ENCODE measurements around the gene CACNA1I. TPM values are rescaled to one million over a fixed set of nuclear protein-coding genes. Genes with fewer than 3 reads are reported as not detected.

CACNA1I gene
- total RNA-seq, 2 experiments from 2014 or later: 29.2 to 30.1 TPM

- no peaks in the 10 kb centered on the region for H3K9me3 Mint-ChIP-seq
- ChIA-PET POLR2A (no interaction called here), CTCF (no interaction called here)
- intact Hi-C loops (cut with DNase I, micrococcal nuclease): loop anchor here in 1 of 2 experiments (10.0 kb wide), 1 partner anchor 319 kb away; no protein-coding TSS in a partner anchor
- no peak for TF ChIP-seq CTCF (IDR thresholded peaks at IDR 0.05)
- Histone ChIP-seq H3K27ac (ENCODE audit: low read depth in 1 of 2, low read length in 2 of 2) (no peak overlapping the region), H3K27me3 (ENCODE audit: control insufficient read depth in 1 of 2, insufficient read depth in 2 of 2, low read length in 2 of 2) (no peaks in the 10 kb centered on the region), H3K9me3 (ENCODE audit: control insufficient read depth in 1 of 2, insufficient read depth in 1 of 2, low read length in 2 of 2) (no peaks in the 10 kb centered on the region), H3K4me3 (ENCODE audit: low read length) (no peak overlapping the region), H3K36me3 (ENCODE audit: insufficient read depth, low read length) (no peaks in the 10 kb centered on the region), H3K4me1 (ENCODE audit: insufficient read depth, low read length) (no peaks in the 10 kb centered on the region)
- no peak overlapping the region for H3K27ac Mint-ChIP-seq
- H3K27me3 Mint-ChIP-seq: no peaks in the 10 kb centered on the region
- no peaks in the 10 kb centered on the region for H3K4me1 Mint-ChIP-seq (ENCODE audit: low read depth)
- no peak for DNase-seq
- H3K36me3 Mint-ChIP-seq (ENCODE audit: low read depth): no peaks in the 10 kb centered on the region
- no peak for ATAC-seq (ENCODE audit: poor library complexity)
- H3K4me3 Mint-ChIP-seq: no peak overlapping the region
These were observed 134.8 kb downstream of the CACNA1I start for GRCh38 chr22:39705386-39705785.

- no peak overlapping the region for H3K27ac Mint-ChIP-seq
- no peaks in the 10 kb centered on the region for H3K27me3 Mint-ChIP-seq
- Histone ChIP-seq H3K27me3 (ENCODE audit: control insufficient read depth in 1 of 2, insufficient read depth in 2 of 2, low read length in 2 of 2) (no peaks in the 10 kb centered on the region), H3K36me3 (ENCODE audit: insufficient read depth, low read length) (no peaks in the 10 kb centered on the region), H3K9me3 (ENCODE audit: control insufficient read depth in 1 of 2, insufficient read depth in 1 of 2, low read length in 2 of 2) (no peaks in the 10 kb centered on the region), H3K4me3 (ENCODE audit: low read length) (no peak overlapping the region), H3K4me1 (ENCODE audit: insufficient read depth, low read length) (no peaks in the 10 kb centered on the region), H3K27ac (ENCODE audit: low read depth in 1 of 2, low read length in 2 of 2) (no peak overlapping the region)
- H3K4me1 Mint-ChIP-seq (ENCODE audit: low read depth): no peaks in the 10 kb centered on the region
- POLR2A ChIA-PET: no interaction called here
- CTCF ChIA-PET: no interaction called here
- TF ChIP-seq CTCF (IDR thresholded peaks at IDR 0.05): no peak
- ATAC-seq (ENCODE audit: poor library complexity) (no peak), DNase-seq (no peak)
- no peaks in the 10 kb centered on the region for H3K36me3 Mint-ChIP-seq (ENCODE audit: low read depth)
- H3K4me3 Mint-ChIP-seq: no peak overlapping the region
- intact Hi-C loops (cut with DNase I, micrococcal nuclease): loop anchor here in 1 of 2 experiments (10.0 kb wide), 1 partner anchor 318 kb away; no protein-coding TSS in a partner anchor
- H3K9me3 Mint-ChIP-seq: no peaks in the 10 kb centered on the region
These were observed 136.0 kb downstream of the CACNA1I start for GRCh38 chr22:39706376-39707140.

- H3K9me3 Mint-ChIP-seq: no peaks in the 10 kb centered on the region
- TF ChIP-seq CTCF (IDR thresholded peaks at IDR 0.05): no peak
- POLR2A ChIA-PET: no interaction called here
These were observed 136.8 kb downstream of the CACNA1I start for GRCh38 chr22:39707351-39707750.

More at GRCh38 chr22:39707351-39707750, 136.8 kb downstream of the CACNA1I start:
- no peaks in the 10 kb centered on the region for H3K36me3 ChIP-seq (ENCODE audit: insufficient read depth, low read length)
- no peaks in the 10 kb centered on the region for H3K9me3 ChIP-seq (ENCODE audit: control insufficient read depth in 1 of 2, insufficient read depth in 1 of 2, low read length in 2 of 2)
- CTCF ChIA-PET: no interaction called here
- H3K4me3 Mint-ChIP-seq: no peak overlapping the region
- no peak for DNase-seq
- H3K4me1 ChIP-seq (ENCODE audit: insufficient read depth, low read length): no peaks in the 10 kb centered on the region
- no peak for ATAC-seq (ENCODE audit: poor library complexity)
- H3K27ac Mint-ChIP-seq: no peak overlapping the region
- H3K27me3 Mint-ChIP-seq: no peaks in the 10 kb centered on the region
- no peaks in the 10 kb centered on the region for H3K4me1 Mint-ChIP-seq (ENCODE audit: low read depth)
- intact Hi-C loops (cut with DNase I, micrococcal nuclease): loop anchor here in 1 of 2 experiments (10.0 kb wide), 1 partner anchor 317 kb away; no protein-coding TSS in a partner anchor
- H3K27ac ChIP-seq (ENCODE audit: low read depth in 1 of 2, low read length in 2 of 2): no peak overlapping the region
- H3K4me3 ChIP-seq (ENCODE audit: low read length): no peak overlapping the region
- no peaks in the 10 kb centered on the region for H3K27me3 ChIP-seq (ENCODE audit: control insufficient read depth in 1 of 2, insufficient read depth in 2 of 2, low read length in 2 of 2)
- H3K36me3 Mint-ChIP-seq (ENCODE audit: low read depth): no peaks in the 10 kb centered on the region
